ENCODE results near the gene KCNH1. TPM values are rescaled to one million over a fixed set of nuclear protein-coding genes. Genes with fewer than 3 reads are reported as not detected.

Gene KCNH1
- total RNA-seq, 2 donors from 2014 or later: not detected

- DNase-seq (no peak), ATAC-seq (no peak)
- no peaks in the 10 kb centered on the region for H3K4me1 Mint-ChIP-seq
- H3K27ac Mint-ChIP-seq: no peak overlapping the region
- H3K36me3 Mint-ChIP-seq (ENCODE audit: low read depth): no peaks in the 10 kb centered on the region
- H3K4me3 Mint-ChIP-seq: no peak overlapping the region
- peaks cover 5% of the 10 kb centered on the region for H3K9me3 ChIP-seq (ENCODE audit: control insufficient read depth, low read length, poor library complexity, severe bottlenecking)
- peaks cover 11% of the 10 kb centered on the region for H3K27me3 Mint-ChIP-seq
Measured at GRCh38 chr1:210730023-210730422, 403.9 kb downstream of the KCNH1 start.

GRCh38 chr1:210728437-210729149, 405.4 kb downstream of the KCNH1 start:
- H3K9me3 ChIP-seq (ENCODE audit: control insufficient read depth, low read length, poor library complexity, severe bottlenecking): peaks cover 5% of the 10 kb centered on the region
- DNase-seq (no peak), ATAC-seq (no peak)
- peaks cover 14% of the 10 kb centered on the region for H3K27me3 Mint-ChIP-seq
- no peaks in the 10 kb centered on the region for H3K36me3 Mint-ChIP-seq (ENCODE audit: low read depth)
- no peak overlapping the region for H3K4me3 Mint-ChIP-seq
- no peaks in the 10 kb centered on the region for H3K4me1 Mint-ChIP-seq
- no peak overlapping the region for H3K27ac Mint-ChIP-seq

- Mint-ChIP-seq H3K27me3 (peaks cover 14% of the 10 kb centered on the region), H3K27ac (no peak overlapping the region), H3K36me3 (ENCODE audit: low read depth) (no peaks in the 10 kb centered on the region), H3K4me1 (no peaks in the 10 kb centered on the region), H3K4me3 (no peak overlapping the region)
- peaks cover 5% of the 10 kb centered on the region for H3K9me3 ChIP-seq (ENCODE audit: control insufficient read depth, low read length, poor library complexity, severe bottlenecking)
- ATAC-seq (no peak), DNase-seq (no peak)
Measured at GRCh38 chr1:210727709-210728108, 406.2 kb downstream of the KCNH1 start.

- Mint-ChIP-seq H3K27me3 (peaks cover 21% of the 10 kb centered on the region), H3K36me3 (ENCODE audit: low read depth) (no peaks in the 10 kb centered on the region), H3K27ac (no peak overlapping the region), H3K4me3 (no peak overlapping the region), H3K4me1 (no peaks in the 10 kb centered on the region)
- ATAC-seq (no peak), DNase-seq (peak in 1 of 3 donors; percentile 8)
- peaks cover 5% of the 10 kb centered on the region for H3K9me3 ChIP-seq (ENCODE audit: control insufficient read depth, low read length, poor library complexity, severe bottlenecking)
Measured at GRCh38 chr1:210726621-210727020, 407.3 kb downstream of the KCNH1 start.

- H3K4me1 Mint-ChIP-seq: no peaks in the 10 kb centered on the region
- no peak for ATAC-seq
- H3K27me3 Mint-ChIP-seq: peaks cover 21% of the 10 kb centered on the region
- no peak overlapping the region for H3K4me3 Mint-ChIP-seq
- H3K27ac Mint-ChIP-seq: no peak overlapping the region
- peaks cover 5% of the 10 kb centered on the region for H3K9me3 ChIP-seq (ENCODE audit: control insufficient read depth, low read length, poor library complexity, severe bottlenecking)
- H3K36me3 Mint-ChIP-seq (ENCODE audit: low read depth): no peaks in the 10 kb centered on the region
- no peak for DNase-seq
Measured at GRCh38 chr1:210724768-210725167, 409.2 kb downstream of the KCNH1 start.

- no peaks in the 10 kb centered on the region for H3K36me3 Mint-ChIP-seq (ENCODE audit: low read depth)
- DNase-seq: no peak
- no peak for ATAC-seq
- H3K9me3 ChIP-seq (ENCODE audit: control insufficient read depth, low read length, poor library complexity, severe bottlenecking): peaks cover 5% of the 10 kb centered on the region
- H3K27ac Mint-ChIP-seq: no peak overlapping the region
- peaks cover 21% of the 10 kb centered on the region for H3K27me3 Mint-ChIP-seq
- H3K4me1 Mint-ChIP-seq: no peaks in the 10 kb centered on the region
- no peak overlapping the region for H3K4me3 Mint-ChIP-seq
Measured at GRCh38 chr1:210723646-210724045, 410.3 kb downstream of the KCNH1 start.

- Mint-ChIP-seq H3K4me3 (no peak overlapping the region), H3K36me3 (ENCODE audit: low read depth) (no peaks in the 10 kb centered on the region), H3K27me3 (peaks cover 21% of the 10 kb centered on the region), H3K4me1 (no peaks in the 10 kb centered on the region), H3K27ac (no peak overlapping the region)
- no peak for DNase-seq
- ATAC-seq: no peak
- peaks cover 5% of the 10 kb centered on the region for H3K9me3 ChIP-seq (ENCODE audit: control insufficient read depth, low read length, poor library complexity, severe bottlenecking)
Measured at GRCh38 chr1:210722410-210723081, 411.4 kb downstream of the KCNH1 start.

- no peaks in the 10 kb centered on the region for H3K9me3 ChIP-seq (ENCODE audit: control insufficient read depth, low read length, poor library complexity, severe bottlenecking)
- Mint-ChIP-seq H3K27me3 (no peaks in the 10 kb centered on the region), H3K4me3 (no peak overlapping the region), H3K4me1 (no peaks in the 10 kb centered on the region), H3K36me3 (ENCODE audit: low read depth) (no peaks in the 10 kb centered on the region), H3K27ac (no peak overlapping the region)
- ATAC-seq: no peak
- DNase-seq: no peak
Measured at GRCh38 chr1:210715072-210715471, 418.9 kb downstream of the KCNH1 start.

GRCh38 chr1:210711825-210712612, 421.9 kb downstream of the KCNH1 start:
- H3K27ac Mint-ChIP-seq: no peak overlapping the region
- DNase-seq: no peak
- no peak overlapping the region for H3K4me3 Mint-ChIP-seq
- H3K36me3 Mint-ChIP-seq (ENCODE audit: low read depth): no peaks in the 10 kb centered on the region
- H3K9me3 ChIP-seq (ENCODE audit: control insufficient read depth, low read length, poor library complexity, severe bottlenecking): no peaks in the 10 kb centered on the region
- H3K4me1 Mint-ChIP-seq: no peaks in the 10 kb centered on the region
- H3K27me3 Mint-ChIP-seq: no peaks in the 10 kb centered on the region
- no peak for ATAC-seq

- H3K4me3 Mint-ChIP-seq: no peak overlapping the region
- ATAC-seq: no peak
- H3K36me3 Mint-ChIP-seq (ENCODE audit: low read depth): no peaks in the 10 kb centered on the region
- no peaks in the 10 kb centered on the region for H3K27me3 Mint-ChIP-seq
- H3K9me3 ChIP-seq (ENCODE audit: control insufficient read depth, low read length, poor library complexity, severe bottlenecking): no peaks in the 10 kb centered on the region
- no peak overlapping the region for H3K27ac Mint-ChIP-seq
- no peak for DNase-seq
- peaks cover 2% of the 10 kb centered on the region for H3K4me1 Mint-ChIP-seq
Measured at GRCh38 chr1:210709701-210710100, 424.2 kb downstream of the KCNH1 start.

- H3K4me3 Mint-ChIP-seq: no peak overlapping the region
- H3K27ac Mint-ChIP-seq: no peak overlapping the region
- no peaks in the 10 kb centered on the region for H3K9me3 ChIP-seq (ENCODE audit: control insufficient read depth, low read length, poor library complexity, severe bottlenecking)
- H3K36me3 Mint-ChIP-seq (ENCODE audit: low read depth): no peaks in the 10 kb centered on the region
- H3K27me3 Mint-ChIP-seq: no peaks in the 10 kb centered on the region
- DNase-seq (no peak), ATAC-seq (no peak)
- peaks cover 2% of the 10 kb centered on the region for H3K4me1 Mint-ChIP-seq
Measured at GRCh38 chr1:210707300-210708240, 426.4 kb downstream of the KCNH1 start.

GRCh38 chr1:210706246-210706645, 427.7 kb downstream of the KCNH1 start:
- H3K27ac Mint-ChIP-seq: no peak overlapping the region
- peaks cover 2% of the 10 kb centered on the region for H3K4me1 Mint-ChIP-seq
- peaks cover 4% of the 10 kb centered on the region for H3K36me3 Mint-ChIP-seq (ENCODE audit: low read depth)
- H3K4me3 Mint-ChIP-seq: no peak overlapping the region
- no peak for ATAC-seq
- H3K27me3 Mint-ChIP-seq: no peaks in the 10 kb centered on the region
- no peak for DNase-seq
- no peaks in the 10 kb centered on the region for H3K9me3 ChIP-seq (ENCODE audit: control insufficient read depth, low read length, poor library complexity, severe bottlenecking)

All from T-helper 17 cell (primary cell).